HG02938 (cell line): Measurements from ENCODE around the gene RPS17.
A peak's percentile ranks its signal among the peaks of the same experiment; 100 is the strongest.

Experiments
- ATAC-seq: cut with Tn5 transposase; IDR thresholded peaks from one replicate; pipeline ENCODE4 v1.9.1; 2021; ENCODE audit warnings: mild to moderate bottlenecking, moderate library complexity; ENCODE audit not compliant: unreplicated experiment

Gene RPS17

GRCh38 chr15:82540055-82540983 lies at the start of gene RPS17:
Gene RPS17, minus strand, starts transcription at chr15:82540457. Its CDS starts 29 bp downstream, at chr15:82540428.
- peak; percentile 83 for ATAC-seq

GRCh38 chr15:82587805-82588204 lies 47.5 kb upstream of the RPS17 start:
- ATAC-seq = no peak

GRCh38 chr15:82585072-82585471 lies 44.8 kb upstream of the RPS17 start:
- no peak for ATAC-seq

GRCh38 chr15:82580713-82581112 lies 40.5 kb upstream of the RPS17 start:
- ATAC-seq = no peak

GRCh38 chr15:82575335-82575734 lies 35.1 kb upstream of the RPS17 start:
- ATAC-seq = no peak

GRCh38 chr15:82572986-82573385 lies 32.7 kb upstream of the RPS17 start:
- no peak for ATAC-seq

GRCh38 chr15:82572311-82572710 lies 32.1 kb upstream of the RPS17 start:
- no peak for ATAC-seq

GRCh38 chr15:82571722-82572222 lies 31.5 kb upstream of the RPS17 start:
- no peak for ATAC-seq

GRCh38 chr15:82570721-82571508 lies 30.7 kb upstream of the RPS17 start:
- ATAC-seq = no peak

- no peak for ATAC-seq
Measured at GRCh38 chr15:82569834-82570233, 29.6 kb upstream of the RPS17 start.

- no peak for ATAC-seq
Measured at GRCh38 chr15:82568986-82569385, 28.7 kb upstream of the RPS17 start.

GRCh38 chr15:82567661-82568060 lies 27.4 kb upstream of the RPS17 start:
- ATAC-seq = no peak

- ATAC-seq = no peak
Measured at GRCh38 chr15:82566690-82567089, 26.4 kb upstream of the RPS17 start.

- ATAC-seq = no peak
Measured at GRCh38 chr15:82558502-82558901, 18.2 kb upstream of the RPS17 start.

- ATAC-seq = no peak
Measured at GRCh38 chr15:82556315-82557035, 16.2 kb upstream of the RPS17 start.

GRCh38 chr15:82554849-82555248 lies 14.6 kb upstream of the RPS17 start:
- no peak for ATAC-seq

GRCh38 chr15:82554351-82554750 lies 14.1 kb upstream of the RPS17 start:
- ATAC-seq = no peak

- ATAC-seq = no peak
Measured at GRCh38 chr15:82553846-82554245, 13.6 kb upstream of the RPS17 start.

GRCh38 chr15:82552861-82553260 lies 12.6 kb upstream of the RPS17 start:
- ATAC-seq = no peak

- no peak for ATAC-seq
Measured at GRCh38 chr15:82551646-82552247, 11.5 kb upstream of the RPS17 start.
